Activated CD8-positive, alpha-beta memory T cell treated with anti-CD3 and anti-CD28 coated beads, Interleukin-2, amount 50 U/mL, for 1 hour (primary cell): ENCODE measurements around the gene ARID5B.
"Not testable (repeated sequence)": the region's sequence is repeated elsewhere in the genome, so short reads cannot be mapped to it uniquely, and the experiment has no call there.

ENCODE experiments used
- DNase-seq: peaks from one replicate; pipeline ENCODE4 v3.0.0-alpha.2; 2020; ENCODE audit errors: extremely low read depth

Gene ARID5B

DNA sequence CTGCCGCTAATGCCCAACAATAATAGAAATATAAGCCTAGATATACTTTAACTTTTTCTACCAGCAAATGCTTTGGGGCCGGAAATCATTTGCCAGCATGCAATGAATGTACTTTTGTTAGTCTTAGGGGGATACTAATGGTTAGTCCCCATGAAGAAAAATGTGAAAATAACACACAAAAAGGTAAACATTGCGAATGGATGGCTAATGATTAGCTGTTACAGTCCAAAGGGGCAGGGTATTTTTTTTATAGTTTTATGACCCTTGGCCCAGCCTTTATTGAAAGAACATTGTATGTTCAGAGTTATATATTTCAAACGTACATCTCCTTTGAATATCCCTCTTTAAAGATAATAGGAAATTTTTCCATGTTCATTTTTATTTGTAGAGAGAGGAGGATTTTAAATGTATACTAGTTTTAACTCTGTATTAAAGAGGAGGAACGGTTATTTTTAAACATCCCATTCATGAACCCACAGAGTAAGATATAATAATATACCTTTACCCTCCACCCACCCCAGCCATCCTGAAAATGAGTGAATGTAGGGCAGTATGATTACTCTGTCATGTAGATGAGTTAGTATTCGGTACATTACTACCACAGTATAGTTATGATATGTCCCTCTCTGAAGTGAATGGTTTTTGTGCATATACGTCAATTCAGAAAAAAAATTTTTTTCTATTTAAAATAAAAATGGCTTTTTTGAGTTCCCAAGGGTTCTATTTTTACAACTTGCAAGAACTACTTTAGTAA, 63.6 kb downstream of the ARID5B start:
- DNase-seq = no peak

GRCh38 chr10:61965703-61966395, 64.3 kb downstream of the ARID5B start:
- no peak for DNase-seq

DNA sequence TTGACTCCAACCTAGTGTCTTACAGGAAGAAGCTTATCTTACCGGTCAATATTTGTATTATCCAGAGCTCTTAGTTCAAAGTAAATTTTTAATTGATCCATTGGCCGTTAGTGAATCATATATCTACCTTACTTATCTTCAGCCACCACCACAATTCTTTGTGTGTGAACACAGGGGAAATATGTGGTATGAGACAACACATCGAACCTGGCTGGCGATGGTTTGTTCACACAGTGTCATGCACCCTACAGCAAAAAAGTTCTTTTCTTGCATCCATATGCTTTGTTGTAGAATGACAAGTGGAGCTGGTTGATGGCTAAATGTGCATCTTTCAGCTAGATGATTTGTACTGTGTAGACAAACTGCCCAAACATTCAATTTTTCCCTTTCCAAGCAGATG, 65.8 kb downstream of the ARID5B start:
- DNase-seq = no peak

GRCh38 chr10:61970182-61971002, 68.9 kb downstream of the ARID5B start:
- no peak for DNase-seq

GRCh38 chr10:61971003-61971325, 69.5 kb downstream of the ARID5B start:
- no peak for DNase-seq

DNA sequence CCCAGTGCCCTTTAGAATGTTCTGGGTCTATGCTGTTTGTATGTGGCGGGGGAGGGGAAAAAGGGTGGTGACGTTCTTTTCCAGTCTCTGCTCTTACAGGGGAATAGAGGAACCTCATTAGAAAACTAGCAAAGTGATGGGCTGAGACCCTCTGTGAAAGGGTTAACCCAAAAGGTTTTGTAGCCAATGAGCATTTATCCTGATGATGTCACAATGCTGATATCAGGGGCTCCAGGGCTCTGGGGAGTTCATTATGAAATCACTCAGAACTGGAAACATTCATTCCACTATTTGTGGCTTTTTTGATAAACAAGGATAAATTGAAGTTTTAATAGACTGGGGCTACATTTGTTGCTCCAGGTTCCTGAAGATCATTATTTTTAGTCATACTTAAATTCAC, 71.7 kb downstream of the ARID5B start:
- no peak for DNase-seq

- no peak for DNase-seq
Measured at GRCh38 chr10:61973906-61974305, 72.4 kb downstream of the ARID5B start.

- no peak for DNase-seq
Measured at GRCh38 chr10:61974601-61975390, 73.3 kb downstream of the ARID5B start.

DNA sequence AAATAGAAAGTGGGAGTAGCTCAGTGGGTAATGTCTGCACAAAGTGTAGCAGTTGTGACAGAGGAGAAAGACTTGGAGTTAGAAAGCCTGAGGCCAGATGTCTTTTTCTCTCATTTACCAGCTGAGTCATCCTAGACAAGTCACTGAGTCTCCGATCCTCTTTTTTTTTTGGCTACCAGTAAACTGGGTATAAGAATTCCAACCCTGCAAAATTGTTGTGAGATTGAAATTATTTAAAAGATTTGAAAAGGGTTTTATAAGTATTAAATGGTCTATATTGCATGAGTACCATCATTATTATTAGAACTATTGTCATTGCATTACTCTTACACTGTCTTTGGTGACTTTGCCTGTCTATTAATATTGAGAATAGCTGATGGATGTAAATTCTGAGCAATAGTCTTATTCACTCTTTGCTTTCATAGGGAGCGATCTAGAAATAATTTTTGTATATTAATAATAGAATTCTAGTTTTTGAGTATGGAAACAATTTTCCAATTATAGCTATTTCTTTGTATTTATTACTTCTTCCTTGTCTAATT, 74.0 kb downstream of the ARID5B start:
- DNase-seq = no peak

GRCh38 chr10:61976951-61977721, 75.6 kb downstream of the ARID5B start:
- not testable (repeated sequence) for DNase-seq

- DNase-seq = no peak
Measured at GRCh38 chr10:61978965-61979364, 77.5 kb downstream of the ARID5B start.

DNA sequence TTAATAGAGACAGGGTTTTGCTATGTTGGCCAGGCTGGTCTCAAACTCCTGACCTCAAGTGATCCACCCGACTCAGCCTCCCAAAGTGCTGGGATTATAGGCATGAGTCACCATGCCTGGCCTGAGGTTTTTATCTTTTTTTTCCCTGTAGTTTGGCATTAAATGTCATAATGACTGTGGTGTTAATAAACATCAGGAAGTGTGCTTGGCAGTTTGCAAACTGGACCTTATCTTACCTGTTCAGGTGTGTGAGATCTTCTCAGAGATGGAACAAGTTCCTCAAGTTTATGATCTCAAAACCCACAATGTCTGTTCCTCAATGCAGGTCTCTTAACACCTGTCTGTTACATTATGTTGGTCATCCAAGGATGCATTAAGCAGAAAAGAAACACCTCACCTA, 80.0 kb downstream of the ARID5B start:
- no peak for DNase-seq

GRCh38 chr10:61983255-61983654, 81.8 kb downstream of the ARID5B start:
- no peak for DNase-seq

- DNase-seq = no peak
Measured at GRCh38 chr10:61984803-61985418, 83.4 kb downstream of the ARID5B start.

- DNase-seq = no peak
Measured at GRCh38 chr10:61985715-61986114, 84.2 kb downstream of the ARID5B start.

DNA sequence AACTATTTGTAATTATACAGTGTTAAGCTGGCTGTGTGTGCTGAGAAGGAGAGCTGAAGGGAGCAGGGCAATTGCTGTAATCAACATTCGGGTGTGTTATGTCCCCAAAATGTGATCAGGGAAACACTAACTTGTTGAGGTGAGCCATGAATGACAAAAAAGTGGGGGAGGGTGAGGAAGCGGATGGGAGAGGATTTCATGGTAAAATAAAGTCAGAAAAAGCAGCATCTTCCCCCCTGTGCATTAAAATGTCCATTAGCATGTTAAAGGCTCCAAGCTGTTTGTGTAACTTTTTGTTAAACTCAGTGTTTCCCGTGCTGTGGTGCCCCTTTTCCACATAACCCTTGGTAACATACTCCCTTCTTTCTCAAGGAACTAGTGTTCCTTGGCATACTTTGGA, 84.9 kb downstream of the ARID5B start:
- no peak for DNase-seq

- DNase-seq = no peak
Measured at GRCh38 chr10:61986788-61987492, 85.4 kb downstream of the ARID5B start.

DNA sequence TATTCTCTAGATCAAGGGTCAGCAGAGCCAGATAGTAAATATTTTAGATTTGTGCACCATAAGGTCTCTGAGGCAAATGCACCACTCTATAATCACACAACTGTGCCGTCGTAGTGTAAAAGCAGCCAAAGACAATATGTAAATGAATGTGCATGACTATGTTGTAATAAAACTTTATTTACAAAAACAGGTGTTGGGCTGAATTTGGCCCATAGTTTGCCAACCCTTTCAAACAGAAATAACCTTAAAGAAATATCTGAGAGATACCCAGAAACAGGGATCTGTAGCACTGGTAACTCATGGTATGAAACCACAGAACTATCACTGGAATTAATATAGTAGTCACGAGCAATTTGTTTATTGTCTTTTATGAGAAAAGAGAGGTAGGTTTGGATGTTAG, 86.0 kb downstream of the ARID5B start:
- DNase-seq = no peak

DNA sequence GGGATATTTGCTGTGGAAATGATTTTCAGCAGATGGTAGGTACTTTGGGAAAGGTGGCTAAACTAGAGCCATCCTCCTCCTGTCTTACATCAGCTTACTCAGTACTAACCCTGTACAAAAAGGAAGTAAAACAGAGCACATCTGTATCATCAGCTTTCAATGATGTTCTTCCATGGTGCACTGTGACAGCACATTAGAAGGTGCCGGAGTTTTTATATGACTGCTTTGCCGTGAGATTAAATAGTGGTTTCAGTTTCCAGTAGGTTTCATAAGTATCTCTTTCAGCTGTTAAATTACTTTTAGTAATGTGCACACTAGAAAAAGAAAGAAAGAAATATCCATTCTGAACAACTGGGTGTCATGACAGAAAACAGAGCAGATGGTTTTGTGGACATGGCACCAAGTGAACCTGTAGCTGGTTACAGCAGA, 86.5 kb downstream of the ARID5B start:
- DNase-seq = no peak
